Neural cell (in vitro differentiated cells): ENCODE results near the gene SLC9A6. TPM values are rescaled to one million over a fixed set of nuclear protein-coding genes. Genes with fewer than 3 reads are reported as not detected.

Experiments
- H2AFZ ChIP-seq: fragments of 200-600, 300-800 bp; sonication (generic), shearing (Covaris generic); 2 replicates; pipeline ENCODE4 v1.6.0; 2014; ENCODE audit warnings: low read depth, mild to moderate bottlenecking, antibody characterized with exemption, low read length, moderate library complexity
- H3F3A ChIP-seq: fragments of 200-600 bp; shearing (Covaris generic); 2 replicates; pipeline ENCODE4 v1.6.1; 2016; ENCODE audit warnings: mild to moderate bottlenecking, moderate library complexity, mixed read lengths, antibody characterized with exemption, low read length; ENCODE audit not compliant: insufficient read depth, poor library complexity, severe bottlenecking
- H3K27ac ChIP-seq: fragments of 200-600, 300-800 bp; sonication (generic), shearing (Covaris generic); 2 replicates; pipeline ENCODE4 v1.5.1; 2014; ENCODE audit warnings: mild to moderate bottlenecking, low read length, moderate library complexity
- H3K27me3 ChIP-seq: fragments of 300-800, 200-600 bp; sonication (generic), shearing (Covaris generic); 2 replicates; pipeline ENCODE4 v1.6.0; 2014; ENCODE audit warnings: mild to moderate bottlenecking, low read depth, low read length, moderate library complexity; ENCODE audit not compliant: insufficient read depth
- H3K36me3 ChIP-seq: fragments of 300-800, 200-600 bp; sonication (generic), shearing (Covaris generic); 2 replicates; pipeline ENCODE4 v1.5.1; 2014; ENCODE audit warnings: mild to moderate bottlenecking, antibody characterized with exemption, low read length, moderate library complexity; ENCODE audit not compliant: insufficient read depth
- H3K4me2 ChIP-seq: fragments of 300-800, 200-600 bp; sonication (generic), shearing (Covaris generic); 2 replicates; pipeline ENCODE4 v1.6.0; 2014; ENCODE audit warnings: mild to moderate bottlenecking, low read length
- H3K4me3 ChIP-seq: fragments of 300-800, 200-600 bp; sonication (generic), shearing (Covaris generic); 2 replicates; pipeline ENCODE4 v1.5.1; 2014; ENCODE audit warnings: mild to moderate bottlenecking, low read length, moderate library complexity
- H3K79me2 ChIP-seq: fragments of 200-600 bp; shearing (Covaris generic); replicated peaks from 2 replicates; pipeline ENCODE4 v1.6.0; 2014; ENCODE audit warnings: mild to moderate bottlenecking, low read length, moderate library complexity; ENCODE audit not compliant: insufficient read depth
- H3K9ac ChIP-seq: fragments of 300-800, 200-600 bp; sonication (generic), shearing (Covaris generic); 2 replicates; pipeline ENCODE4 v1.6.1; 2016; ENCODE audit warnings: mild to moderate bottlenecking, low read length, mixed read lengths
- H3K9me2 ChIP-seq: fragments of 200-600 bp; shearing (Covaris generic); 2 replicates; pipeline ENCODE4 v1.6.1; 2016; ENCODE audit warnings: mild to moderate bottlenecking, low read length, mixed read lengths; ENCODE audit not compliant: insufficient read depth
- H3K9me3 ChIP-seq: fragments of 200-600, 300-800 bp; sonication (generic), shearing (Covaris generic); 2 replicates; pipeline ENCODE4 v1.6.1; 2016; ENCODE audit warnings: mild to moderate bottlenecking, mixed run types, low read length, moderate library complexity, mixed read lengths
- H4K20me1 ChIP-seq: fragments of 200-600 bp; shearing (Covaris generic); 2 replicates; pipeline ENCODE4 v1.6.1; 2016; ENCODE audit warnings: mild to moderate bottlenecking, mixed run types; ENCODE audit not compliant: insufficient read depth
- CTCF ChIP-seq: fragments of 450-650 bp; IDR thresholded peaks from 2 replicates; pipeline ENCODE4 v1.5.1; 2014; ENCODE audit warnings: antibody characterized with exemption, mild to moderate bottlenecking, moderate library complexity; ENCODE audit not compliant: poor library complexity, severe bottlenecking
- EP300 ChIP-seq: fragments of 450-650 bp; conservative IDR thresholded peaks from 2 replicates; pipeline ENCODE4 v1.6.1; 2014; ENCODE audit warnings: antibody characterized with exemption, mild to moderate bottlenecking, moderate library complexity; ENCODE audit not compliant: poor library complexity, severe bottlenecking
- EZH2 ChIP-seq: fragments of 200-600, 300-800 bp; shearing (Covaris generic), sonication (generic); IDR thresholded peaks from 2 replicates; pipeline ENCODE4 v1.6.1; 2014; ENCODE audit warnings: antibody characterized with exemption, low read length, borderline replicate concordance, mild to moderate bottlenecking; ENCODE audit not compliant: insufficient read depth, poor library complexity, severe bottlenecking
- MXI1 ChIP-seq: fragments of 450-650 bp; conservative IDR thresholded peaks from 2 replicates; pipeline ENCODE4 v1.6.1; 2014; ENCODE audit warnings: antibody characterized with exemption, mild to moderate bottlenecking; ENCODE audit not compliant: poor library complexity, severe bottlenecking
- POLR2AphosphoS5 ChIP-seq: IDR thresholded peaks from 2 replicates; pipeline ENCODE4 v1.6.1; 2012
- RAD21 ChIP-seq: fragments of 450-650 bp; conservative IDR thresholded peaks from 2 replicates; pipeline ENCODE4 v1.6.1; 2014; ENCODE audit warnings: antibody characterized with exemption, mild to moderate bottlenecking, moderate library complexity
- SMC3 ChIP-seq: fragments of 450-650 bp; conservative IDR thresholded peaks from 2 replicates; pipeline ENCODE4 v1.6.1; 2014; ENCODE audit warnings: antibody characterized with exemption, mild to moderate bottlenecking, moderate library complexity; ENCODE audit not compliant: poor library complexity
- polyA plus RNA-seq: library from polyadenylated mRNA; depleted of rRNA; stranded (reverse); fragments of >200 nt; gene quantifications from 2 replicates; pipeline ENCODE4 v1.2.3, GENCODE V29; 2014
- TF ChIP-seq, protein P1 (sequence below): IDR thresholded peaks from 2 replicates; pipeline ENCODE4 v1.6.1; 2012; ENCODE audit warnings: borderline replicate concordance

SLC9A6 gene
- polyA plus RNA-seq, 1 donor from 2014 or later: 103 TPM

DNA sequence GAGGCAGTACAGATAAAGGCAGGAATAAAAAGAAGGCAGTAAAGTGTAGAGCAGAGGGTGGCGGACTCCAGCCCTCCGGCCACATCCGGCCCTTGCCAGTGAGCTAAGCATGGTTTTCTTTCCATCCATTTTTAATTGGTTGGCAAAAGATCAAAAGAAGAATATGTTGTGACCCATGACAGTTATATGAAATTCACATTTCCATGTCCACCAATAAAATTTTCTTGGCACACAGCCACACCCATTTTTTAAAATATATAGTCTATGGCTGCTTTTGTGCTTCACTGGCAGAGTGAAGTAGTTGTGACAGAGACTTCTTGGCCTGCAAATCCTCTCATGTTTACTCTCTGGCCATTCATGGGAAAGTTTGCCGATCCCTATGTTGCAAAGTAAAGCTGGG is 29.8 kb downstream of the SLC9A6 start:
- Histone ChIP-seq H3K36me3 (no peaks in the 10 kb centered on the region), H3K27ac (no peak overlapping the region), H3K27me3 (no peaks in the 10 kb centered on the region), H3K4me3 (no peak overlapping the region), H3K9me3 (no peaks in the 10 kb centered on the region), H3K4me2 (no peak overlapping the region), H4K20me1 (no peaks in the 10 kb centered on the region), H3K79me2 (no peaks in the 10 kb centered on the region), H2AFZ (no peak overlapping the region), H3K9me2 (no peaks in the 10 kb centered on the region), H3F3A (no peaks in the 10 kb centered on the region), H3K9ac (no peak overlapping the region)
- TF ChIP-seq MXI1 (no peak), POLR2AphosphoS5 (no peak), SMC3 (no peak)

GRCh38 chrX:136016881-136017280 is 31.6 kb downstream of the SLC9A6 start:
- H3K9me3 ChIP-seq: no peaks in the 10 kb centered on the region
- no peaks in the 10 kb centered on the region for H3K27me3 ChIP-seq
- H3K4me3 ChIP-seq: no peak overlapping the region
- no peaks in the 10 kb centered on the region for H4K20me1 ChIP-seq
- H3K9ac ChIP-seq: no peak overlapping the region
- H3F3A ChIP-seq: no peaks in the 10 kb centered on the region
- no peaks in the 10 kb centered on the region for H3K36me3 ChIP-seq
- H3K4me2 ChIP-seq: no peak overlapping the region
- no peaks in the 10 kb centered on the region for H3K79me2 ChIP-seq
- no peak for TF ChIP-seq EZH2
- TF ChIP-seq CTCF: no peak
- TF ChIP-seq SMC3: no peak
- no peak for TF ChIP-seq MXI1
- TF ChIP-seq RAD21: no peak
- TF ChIP-seq, protein P1, sequence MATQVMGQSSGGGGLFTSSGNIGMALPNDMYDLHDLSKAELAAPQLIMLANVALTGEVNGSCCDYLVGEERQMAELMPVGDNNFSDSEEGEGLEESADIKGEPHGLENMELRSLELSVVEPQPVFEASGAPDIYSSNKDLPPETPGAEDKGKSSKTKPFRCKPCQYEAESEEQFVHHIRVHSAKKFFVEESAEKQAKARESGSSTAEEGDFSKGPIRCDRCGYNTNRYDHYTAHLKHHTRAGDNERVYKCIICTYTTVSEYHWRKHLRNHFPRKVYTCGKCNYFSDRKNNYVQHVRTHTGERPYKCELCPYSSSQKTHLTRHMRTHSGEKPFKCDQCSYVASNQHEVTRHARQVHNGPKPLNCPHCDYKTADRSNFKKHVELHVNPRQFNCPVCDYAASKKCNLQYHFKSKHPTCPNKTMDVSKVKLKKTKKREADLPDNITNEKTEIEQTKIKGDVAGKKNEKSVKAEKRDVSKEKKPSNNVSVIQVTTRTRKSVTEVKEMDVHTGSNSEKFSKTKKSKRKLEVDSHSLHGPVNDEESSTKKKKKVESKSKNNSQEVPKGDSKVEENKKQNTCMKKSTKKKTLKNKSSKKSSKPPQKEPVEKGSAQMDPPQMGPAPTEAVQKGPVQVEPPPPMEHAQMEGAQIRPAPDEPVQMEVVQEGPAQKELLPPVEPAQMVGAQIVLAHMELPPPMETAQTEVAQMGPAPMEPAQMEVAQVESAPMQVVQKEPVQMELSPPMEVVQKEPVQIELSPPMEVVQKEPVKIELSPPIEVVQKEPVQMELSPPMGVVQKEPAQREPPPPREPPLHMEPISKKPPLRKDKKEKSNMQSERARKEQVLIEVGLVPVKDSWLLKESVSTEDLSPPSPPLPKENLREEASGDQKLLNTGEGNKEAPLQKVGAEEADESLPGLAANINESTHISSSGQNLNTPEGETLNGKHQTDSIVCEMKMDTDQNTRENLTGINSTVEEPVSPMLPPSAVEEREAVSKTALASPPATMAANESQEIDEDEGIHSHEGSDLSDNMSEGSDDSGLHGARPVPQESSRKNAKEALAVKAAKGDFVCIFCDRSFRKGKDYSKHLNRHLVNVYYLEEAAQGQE: no peak
- no peak overlapping the region for H3K27ac ChIP-seq
- H2AFZ ChIP-seq: no peak overlapping the region
- H3K9me2 ChIP-seq: no peaks in the 10 kb centered on the region

DNA sequence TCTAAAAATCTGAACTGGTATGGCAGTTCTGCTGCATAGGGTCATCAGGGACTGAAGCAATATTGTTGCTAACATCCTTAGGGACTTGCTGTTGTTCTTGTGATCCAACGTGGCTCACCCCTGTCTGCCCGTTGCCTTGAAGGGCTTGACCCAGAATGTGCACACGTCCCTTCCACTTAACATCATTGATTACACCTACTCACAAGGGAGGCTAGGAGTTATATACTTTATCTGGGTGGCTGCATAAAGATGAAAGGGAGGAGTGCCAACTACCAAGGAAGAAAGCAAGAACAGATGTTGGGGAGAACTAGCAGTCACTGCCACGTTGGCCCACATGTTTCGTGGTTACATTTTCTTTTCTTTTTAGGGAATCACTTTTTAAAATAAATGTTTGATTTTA is 34.0 kb downstream of the SLC9A6 start:
- no peak overlapping the region for H3K27ac ChIP-seq
- H3K79me2 ChIP-seq: no peaks in the 10 kb centered on the region
- H3K9me2 ChIP-seq: no peaks in the 10 kb centered on the region
- no peak overlapping the region for H2AFZ ChIP-seq
- no peak overlapping the region for H3K4me3 ChIP-seq
- TF ChIP-seq POLR2AphosphoS5 (no peak), RAD21 (no peak), EP300 (no peak), SMC3 (no peak), MXI1 (no peak)
- TF ChIP-seq, protein P1: no peak
- no peaks in the 10 kb centered on the region for H3K27me3 ChIP-seq
- no peaks in the 10 kb centered on the region for H4K20me1 ChIP-seq
- no peaks in the 10 kb centered on the region for H3K36me3 ChIP-seq
- H3F3A ChIP-seq: no peaks in the 10 kb centered on the region
- H3K9ac ChIP-seq: no peak overlapping the region
- H3K4me2 ChIP-seq: no peak overlapping the region
- H3K9me3 ChIP-seq: no peaks in the 10 kb centered on the region
